HG03442 (cell line): Measurements from ENCODE around the gene SHISAL1.
"Not testable (repeated sequence)": the region's sequence is repeated elsewhere in the genome, so short reads cannot be mapped to it uniquely, and the experiment has no call there.

Experiments used
- ATAC-seq: cut with Tn5 transposase; IDR thresholded peaks from one replicate; pipeline ENCODE4 v1.9.1; 2021; ENCODE audit warnings: mild to moderate bottlenecking, moderate library complexity; ENCODE audit not compliant: unreplicated experiment

Gene SHISAL1

DNA sequence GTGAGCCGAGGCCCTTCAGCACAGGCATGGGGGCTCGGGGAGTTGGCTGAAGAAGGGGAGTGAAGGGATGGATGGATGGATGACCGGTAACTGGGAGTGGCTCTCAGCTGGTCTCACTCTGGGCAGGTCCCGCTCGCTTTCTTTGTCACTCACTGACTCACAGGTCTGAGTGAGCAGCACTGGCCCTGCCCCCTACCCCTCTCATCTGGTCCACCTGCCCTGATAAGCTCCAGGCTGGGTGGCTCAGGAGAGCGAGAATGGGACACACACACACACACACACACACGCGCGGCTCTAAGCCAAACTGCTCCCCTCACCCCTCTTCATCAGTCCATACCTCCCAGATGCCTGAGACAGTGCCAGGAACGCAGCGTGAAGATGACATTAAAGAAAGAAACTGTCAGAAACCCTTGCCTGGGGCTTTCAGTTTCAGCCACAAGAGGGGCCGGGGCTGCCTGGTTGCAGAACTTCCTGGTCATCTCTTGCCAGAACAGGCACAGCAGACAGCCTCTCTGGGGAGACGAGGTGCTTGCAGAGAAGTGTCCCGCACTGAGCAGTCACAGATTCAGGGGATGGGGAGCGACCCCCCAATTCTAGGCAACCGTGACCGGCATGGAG is 16.5 kb upstream of the SHISAL1 start:
- peak; percentile 55 for ATAC-seq

DNA sequence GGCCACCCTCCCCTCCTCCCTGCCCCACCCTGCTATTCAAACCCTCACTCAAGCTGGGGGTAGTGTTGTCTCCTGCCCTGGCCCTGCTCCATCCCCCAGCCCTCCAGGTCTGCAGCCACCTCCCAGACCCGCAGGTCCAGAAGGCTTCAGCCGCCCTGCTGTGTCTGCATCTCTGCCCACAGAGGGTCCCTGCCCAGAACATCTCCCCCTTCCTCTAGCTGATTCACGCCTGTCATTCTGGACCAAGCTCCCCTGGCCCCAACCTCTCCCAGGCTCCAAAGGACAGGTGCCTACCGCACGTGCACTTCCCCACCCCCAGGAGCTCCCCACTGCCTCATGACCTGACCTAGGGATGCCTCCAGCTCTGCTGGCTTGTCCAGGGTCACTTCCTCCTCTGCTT is 16.0 kb upstream of the SHISAL1 start:
- ATAC-seq: no peak

DNA sequence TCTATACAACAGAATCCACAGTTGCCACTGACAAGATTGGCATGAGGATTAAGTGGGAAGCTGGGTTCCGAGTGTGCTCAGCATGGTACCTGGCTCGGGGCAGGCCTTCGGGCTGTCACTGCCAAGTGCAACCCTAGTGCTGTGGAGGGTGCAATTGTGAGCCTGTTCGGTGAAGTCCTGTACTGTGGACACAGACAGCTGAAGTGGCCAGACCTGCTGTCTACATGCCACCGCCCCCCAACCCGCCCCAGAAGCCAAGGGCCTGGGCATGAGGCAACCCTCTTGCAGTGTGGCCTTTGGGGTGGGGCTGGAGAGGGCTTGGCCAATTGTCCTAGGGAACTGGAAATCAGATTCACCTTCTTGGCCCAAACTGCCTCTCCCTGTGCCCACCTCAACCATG is 15.6 kb upstream of the SHISAL1 start:
- ATAC-seq: no peak

DNA sequence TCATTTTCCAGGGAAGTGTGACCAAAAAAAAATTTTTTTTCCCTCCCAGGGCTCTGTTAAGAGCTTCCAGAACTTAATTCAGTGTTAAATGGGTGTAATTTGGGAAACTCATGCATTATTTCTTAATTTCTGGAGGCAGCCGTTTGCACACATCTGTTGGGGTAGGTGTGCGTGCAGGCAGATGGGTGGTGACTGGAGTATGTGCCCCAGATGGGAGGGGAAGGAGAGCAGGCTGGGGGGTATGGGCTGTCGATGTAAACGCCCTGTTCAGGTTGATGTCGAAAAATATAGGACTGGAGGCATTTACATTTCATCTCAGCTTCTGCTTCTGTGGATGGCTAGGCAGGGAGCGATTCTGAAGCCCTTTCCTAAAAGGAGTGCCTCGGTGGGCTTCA is 13.7 kb upstream of the SHISAL1 start:
- ATAC-seq: no peak

DNA sequence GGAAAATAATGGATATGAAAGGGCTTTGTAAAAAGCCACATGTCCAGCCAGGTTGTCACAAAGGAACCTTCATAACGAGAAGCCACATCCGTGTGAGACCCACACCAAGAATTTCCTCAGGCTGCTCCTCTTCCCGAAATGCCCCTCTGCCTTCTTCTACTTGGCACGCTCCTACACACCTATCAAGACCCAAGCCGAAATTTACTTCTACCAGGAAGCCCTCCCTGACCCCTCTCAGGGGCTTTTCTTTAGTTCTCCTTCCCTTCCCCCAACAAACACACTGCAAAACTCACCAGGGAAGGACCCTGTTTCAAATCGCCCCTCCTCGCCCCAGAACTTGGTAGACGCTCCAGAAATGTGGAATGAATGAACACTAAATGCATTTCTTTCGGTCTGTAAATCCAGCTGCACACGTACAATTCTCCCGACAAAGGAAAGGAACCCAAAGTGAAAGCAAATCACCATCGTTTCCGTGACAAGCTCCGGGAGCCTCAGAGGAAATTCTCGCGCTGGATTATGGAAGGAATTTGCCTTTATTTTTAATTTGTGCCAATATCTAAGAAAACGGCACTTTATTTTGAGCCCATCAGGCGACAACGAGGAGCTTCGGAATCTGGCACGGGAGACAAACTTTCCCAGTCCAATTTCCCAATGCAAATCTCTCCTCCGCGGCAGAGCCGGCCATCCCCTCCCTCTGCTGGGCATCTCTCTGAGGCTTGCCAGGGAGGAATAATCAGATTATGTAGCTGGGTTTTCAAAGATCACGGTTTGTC is 13.2 kb upstream of the SHISAL1 start:
- no peak for ATAC-seq

DNA sequence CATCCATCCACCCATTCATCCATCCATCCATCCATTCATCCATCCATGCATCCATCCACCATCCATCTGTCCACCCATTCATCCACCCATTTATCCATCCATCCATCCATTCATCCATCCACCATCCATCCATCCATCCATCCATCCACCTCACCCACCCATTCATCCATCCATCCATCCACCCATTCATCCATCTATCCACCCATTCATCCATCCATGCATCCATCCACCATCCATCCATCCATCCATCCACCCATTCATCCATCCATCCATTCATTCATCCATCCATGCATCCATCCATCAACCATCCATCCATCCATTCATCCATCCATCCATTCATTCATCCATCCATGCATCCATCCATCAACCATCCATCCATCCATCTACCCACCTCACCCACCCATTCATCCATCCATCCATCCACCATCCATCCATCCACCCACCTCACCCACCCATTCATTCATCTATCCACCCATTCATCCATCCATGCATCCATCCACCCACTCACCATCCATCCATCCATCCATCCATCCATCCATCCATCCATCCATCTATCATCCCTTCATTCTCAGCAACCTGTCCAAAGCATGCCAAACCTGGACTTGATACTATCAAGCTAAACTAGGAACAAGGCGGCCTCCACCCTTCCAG is 10.5 kb upstream of the SHISAL1 start:
- ATAC-seq: not testable (repeated sequence)

DNA sequence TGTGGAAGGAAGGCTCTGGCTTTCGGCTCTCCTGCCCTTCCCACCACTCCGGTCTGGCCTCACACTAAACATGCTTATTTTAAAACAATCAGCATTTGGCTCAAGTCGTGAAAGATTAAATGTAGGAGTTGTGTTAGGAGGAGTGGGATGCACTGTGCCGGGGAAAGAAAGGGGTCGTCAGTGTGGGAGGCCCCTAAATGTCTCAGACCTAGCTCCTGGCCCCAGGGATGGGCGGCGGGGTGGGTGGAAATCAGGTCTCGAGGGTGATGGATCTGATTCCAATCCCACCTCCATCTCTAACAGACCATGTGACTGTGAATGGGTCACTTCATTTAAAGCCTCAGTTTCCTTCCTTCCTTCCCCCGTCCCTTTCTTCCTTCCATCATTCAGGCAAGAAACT is 6.9 kb upstream of the SHISAL1 start:
- ATAC-seq: no peak

DNA sequence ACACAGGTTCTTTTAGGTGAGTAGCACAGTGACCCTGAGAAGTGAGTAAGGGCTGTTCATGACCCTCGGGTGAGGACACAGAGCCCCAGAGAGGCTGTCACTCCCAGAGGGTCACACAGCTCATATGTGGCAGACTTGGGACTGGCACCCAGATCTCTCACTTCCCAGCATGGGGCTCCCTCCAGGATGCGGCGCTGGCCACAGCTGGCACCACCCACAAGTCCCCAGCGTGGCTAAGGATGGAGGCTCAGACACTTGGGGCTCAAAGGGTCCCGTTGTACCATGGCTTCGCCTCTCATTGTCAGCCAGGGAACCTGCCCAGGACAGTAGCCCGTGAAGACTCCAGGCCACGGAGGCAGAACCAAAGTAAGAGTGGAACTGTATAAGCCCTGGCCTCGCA is 6.0 kb upstream of the SHISAL1 start:
- ATAC-seq: no peak

DNA sequence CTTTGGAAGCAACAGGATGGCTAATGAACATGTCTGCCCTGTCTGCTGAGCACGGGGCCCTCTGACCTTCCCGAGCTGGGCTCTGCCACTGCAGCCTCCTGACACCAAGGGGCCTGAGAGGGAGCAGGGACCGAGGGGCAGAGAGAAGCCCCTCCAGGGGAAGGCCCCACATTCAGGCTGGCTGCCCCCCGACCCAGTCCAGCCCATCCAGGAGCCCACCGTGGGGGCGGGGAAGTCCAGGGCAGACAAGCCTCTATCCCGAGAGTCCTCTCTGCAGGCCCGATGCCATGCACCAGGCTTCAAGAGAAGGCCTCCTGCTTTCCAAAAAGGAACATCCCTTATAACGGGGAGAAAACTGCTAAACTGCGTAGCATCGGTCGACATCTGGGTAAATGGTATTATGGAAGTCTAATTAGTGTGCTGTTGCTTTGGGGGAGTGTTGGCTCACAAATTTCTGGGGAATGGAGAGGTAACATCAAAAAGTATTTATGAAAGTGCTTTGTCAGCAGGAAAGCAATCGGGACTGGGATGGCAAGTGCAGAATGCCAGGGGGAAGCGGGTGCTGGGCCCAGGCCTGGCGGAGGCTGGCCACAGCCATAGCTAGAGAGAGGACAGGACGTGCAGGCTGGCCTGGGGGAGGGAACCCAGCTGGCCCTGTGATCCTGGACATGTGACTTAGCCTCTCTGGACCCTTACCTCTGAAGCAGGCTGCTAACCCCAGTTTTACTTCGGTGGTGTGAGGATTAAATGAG is 5.3 kb upstream of the SHISAL1 start:
- ATAC-seq: no peak

DNA sequence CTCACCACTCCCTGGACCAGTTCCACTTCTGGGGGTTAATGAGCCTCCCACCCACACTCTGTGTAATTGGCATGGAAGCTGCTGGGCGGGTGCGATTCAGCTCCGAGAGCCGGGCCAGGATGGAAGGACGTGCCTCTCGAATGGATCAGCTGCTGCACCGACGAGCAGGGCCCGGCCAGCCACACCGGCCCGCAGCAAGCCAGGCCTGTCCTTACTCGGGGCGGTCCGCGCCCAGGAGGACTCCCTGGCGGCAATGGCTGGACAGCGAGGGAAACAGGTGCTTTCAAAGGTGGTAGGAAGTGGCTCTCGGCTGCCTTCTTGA is 4.3 kb upstream of the SHISAL1 start:
- no peak for ATAC-seq

DNA sequence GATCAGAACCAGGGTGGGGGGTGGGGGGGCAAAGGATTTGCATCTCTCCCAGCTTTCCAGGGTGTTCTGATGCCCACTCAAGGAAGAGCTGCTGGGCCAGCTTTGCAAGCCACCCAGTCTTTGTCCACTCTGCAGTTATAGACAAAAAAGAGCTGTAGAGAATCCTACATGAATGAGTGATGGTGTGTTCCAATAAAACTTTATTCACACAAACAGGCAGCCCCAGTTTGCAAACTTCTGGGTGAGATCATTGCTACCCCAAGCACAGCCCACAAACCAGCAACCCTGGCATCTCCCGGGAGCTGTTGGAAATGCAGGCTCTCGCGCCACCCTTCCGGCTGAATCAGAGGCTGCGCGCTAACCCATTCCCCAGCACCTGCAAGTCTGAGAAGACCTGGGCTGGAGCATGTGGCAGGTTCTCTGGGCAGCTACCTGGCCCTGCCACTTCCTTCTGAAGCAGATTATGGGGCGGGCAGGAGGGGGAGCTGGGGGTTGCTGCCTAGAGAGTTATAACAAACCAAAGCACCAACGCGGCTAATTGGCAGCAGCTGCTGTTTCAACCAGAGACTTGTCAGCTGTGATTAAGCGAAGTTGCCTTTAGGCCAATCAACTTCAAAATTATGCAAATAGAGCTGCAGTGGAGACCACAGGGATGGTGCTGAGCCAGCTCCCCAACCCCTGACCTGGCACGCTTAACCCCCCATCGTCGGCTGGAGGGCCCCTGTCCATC is 3.8 kb upstream of the SHISAL1 start:
- ATAC-seq: no peak

DNA sequence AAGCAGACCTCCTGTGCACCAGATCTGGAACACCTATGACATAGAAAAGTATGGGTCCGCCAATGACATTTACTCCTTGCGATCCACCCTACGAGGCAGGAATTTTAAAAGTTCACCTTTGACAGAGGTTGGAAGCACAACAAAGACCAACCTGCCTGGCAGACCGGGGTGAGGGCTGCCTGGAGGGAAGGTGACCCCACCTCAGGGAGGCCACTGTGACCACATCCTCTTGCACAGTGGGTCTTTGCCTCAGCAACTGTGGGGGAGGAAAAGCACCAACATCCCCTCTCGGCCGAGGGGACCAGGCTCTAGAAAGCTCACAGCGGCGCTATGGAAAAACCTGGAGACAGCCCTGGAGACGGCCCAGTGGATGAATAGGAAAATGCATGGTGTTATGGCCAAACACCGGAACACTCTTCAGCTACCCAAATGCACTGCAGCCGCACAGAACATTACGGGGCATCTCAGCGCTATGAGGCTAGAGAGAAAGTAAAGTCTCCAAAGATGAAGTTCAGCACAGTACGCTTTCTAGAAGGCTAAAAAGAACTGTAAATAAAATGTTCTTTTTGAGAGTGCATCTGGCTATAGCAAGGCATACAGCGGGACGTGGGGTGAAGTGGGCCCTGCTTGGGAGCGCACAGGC is 1.8 kb upstream of the SHISAL1 start:
- no peak for ATAC-seq

DNA sequence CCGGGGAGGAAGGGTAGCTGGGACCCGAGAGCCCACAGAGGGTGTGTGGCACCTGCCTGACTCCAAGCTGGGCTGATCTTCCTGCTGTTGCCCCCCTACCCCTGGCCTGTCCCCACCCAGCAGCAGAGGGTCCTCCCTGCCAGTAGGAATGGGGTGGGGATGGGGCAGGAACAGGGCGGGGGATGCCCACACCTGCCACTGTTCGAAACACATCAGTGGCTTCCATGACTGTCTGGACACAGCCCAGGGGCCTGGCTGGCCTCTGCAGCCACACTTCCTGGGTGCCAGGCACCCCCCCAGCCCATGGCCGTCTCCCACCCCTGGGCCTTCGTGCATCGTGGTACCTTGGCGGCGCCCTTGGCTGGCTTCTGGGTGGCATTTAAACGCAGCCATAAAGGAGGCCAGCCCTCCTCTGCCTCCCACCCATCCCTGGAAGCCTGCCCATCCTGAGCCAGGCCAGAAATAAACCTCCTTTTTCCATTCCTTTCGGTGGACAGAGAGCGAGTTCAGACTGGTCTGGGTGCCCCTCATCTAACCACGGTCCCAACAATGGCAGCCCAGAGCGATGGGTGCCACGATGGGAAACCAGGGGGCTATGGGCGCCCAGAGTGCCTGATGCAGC is 745 bp upstream of the SHISAL1 start:
- ATAC-seq: no peak

DNA sequence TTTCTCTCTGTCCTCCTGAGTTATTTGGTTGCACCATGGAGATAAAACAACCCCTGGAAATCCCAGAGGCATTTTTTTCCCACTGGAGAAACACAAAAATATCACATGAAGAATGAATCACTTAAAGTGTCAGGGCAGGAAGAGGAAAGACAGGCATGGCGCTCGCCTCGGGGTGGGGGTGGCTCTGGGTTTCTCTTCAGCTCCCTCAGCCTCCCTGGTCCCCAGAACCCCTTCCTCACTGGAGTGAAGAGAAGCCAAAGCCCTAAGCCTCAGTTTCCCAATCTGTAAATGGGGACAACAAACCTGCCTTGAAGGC is 938 bp downstream of the SHISAL1 start:
- no peak for ATAC-seq

DNA sequence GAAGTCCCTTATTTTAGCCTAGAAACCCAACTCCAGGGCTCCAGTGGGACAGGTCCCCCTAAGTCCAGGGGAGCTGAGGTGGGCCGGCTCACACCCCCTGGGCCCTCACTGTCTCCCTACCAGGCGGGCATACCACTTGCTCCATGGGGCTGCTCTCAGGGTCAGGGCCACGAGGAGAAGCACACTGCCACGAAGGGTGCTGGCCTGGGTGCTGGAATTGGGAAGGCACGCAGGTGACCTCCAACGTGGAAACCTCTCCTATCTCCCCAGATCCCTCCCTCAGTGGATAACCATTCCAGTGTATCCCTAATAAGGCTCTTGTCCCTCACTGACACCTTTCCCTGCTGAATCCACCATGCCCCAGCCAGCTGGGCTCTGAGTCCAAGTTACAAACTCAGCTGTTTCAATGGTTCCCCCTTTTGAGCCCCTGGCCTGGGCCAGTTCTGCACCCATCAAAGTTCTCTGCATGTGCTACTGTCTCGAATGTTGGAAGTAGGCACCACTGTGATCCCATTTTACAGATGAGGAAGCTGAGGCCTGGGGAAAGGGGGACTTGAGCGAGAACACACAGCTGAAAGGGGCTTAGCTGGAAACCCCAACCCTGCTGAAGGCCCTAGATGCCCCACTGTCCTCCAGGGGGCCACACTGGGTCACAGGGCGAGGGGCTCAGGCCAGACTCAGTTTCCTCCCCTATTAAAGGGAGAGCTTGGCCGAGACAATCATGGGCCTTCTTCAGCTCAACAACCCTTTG is 1.5 kb downstream of the SHISAL1 start:
- no peak for ATAC-seq

DNA sequence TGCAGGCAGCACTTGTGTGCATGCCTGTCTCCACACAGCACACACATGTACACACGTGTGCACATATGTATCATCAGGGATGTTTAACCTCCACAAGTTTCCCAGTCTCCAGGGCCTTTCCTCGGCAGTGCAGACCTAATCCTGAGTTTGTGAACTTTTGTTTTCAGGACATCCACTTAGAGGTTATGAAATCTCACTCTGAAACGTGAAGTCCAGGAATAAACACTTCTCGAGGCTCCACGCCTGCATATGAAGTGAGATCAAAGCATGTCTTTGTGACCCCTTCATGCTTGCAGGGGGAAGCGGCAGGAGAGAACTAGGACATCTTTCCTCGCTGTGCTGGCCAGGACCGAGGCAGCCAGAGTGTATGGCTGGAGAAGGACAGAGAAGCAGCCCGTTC is 3.1 kb downstream of the SHISAL1 start:
- no peak for ATAC-seq

DNA sequence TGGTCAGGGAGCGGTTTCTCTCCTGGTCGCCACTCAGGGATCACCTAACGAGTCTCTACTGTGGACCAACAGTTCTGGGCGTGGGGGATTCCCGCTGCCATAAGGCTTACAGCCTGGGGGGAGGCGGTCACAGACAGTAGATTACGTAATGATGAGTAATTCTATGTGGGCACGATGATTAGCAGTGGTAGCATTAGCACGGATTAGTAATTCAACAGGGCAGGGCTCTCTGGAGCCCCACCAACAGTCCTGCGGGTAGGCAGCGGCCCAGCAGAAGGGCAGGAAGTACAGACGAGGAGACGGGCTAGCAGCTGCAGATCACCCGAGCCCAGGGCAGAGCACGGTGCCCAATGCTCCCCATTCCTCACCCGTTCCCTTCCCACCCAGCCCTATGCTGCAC is 3.6 kb downstream of the SHISAL1 start:
- ATAC-seq: no peak

DNA sequence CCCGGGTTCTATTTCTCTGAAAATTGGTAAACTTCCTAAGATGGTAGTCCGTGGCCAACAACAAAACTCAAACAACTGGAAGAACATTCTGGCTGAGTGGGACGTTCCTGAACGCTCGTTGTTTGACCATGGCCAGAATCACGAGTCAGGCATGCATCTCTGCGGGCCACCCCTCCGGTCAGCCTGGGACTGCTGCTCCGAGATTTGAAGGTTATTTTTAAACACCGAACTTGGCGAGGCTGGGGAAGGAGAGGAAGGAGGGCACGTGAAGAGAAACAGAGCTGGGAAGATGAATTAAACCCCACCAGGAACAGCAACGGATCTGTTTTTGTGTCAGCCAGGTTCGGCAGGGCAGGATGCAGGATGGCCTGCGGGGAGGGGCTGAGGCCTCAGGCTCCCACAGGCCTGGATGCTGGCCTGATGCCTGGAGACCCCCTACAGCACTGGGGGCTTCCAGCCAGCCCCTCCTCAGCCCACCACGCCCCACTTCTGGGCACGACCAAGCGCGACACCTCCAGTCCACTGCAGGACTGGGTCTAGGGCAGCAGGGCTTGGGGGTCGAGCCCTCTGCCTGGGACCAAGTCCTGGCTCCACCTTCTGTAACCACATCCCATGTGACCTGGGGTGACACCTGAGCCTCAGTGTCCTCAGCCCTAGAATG is 5.1 kb downstream of the SHISAL1 start:
- ATAC-seq: no peak

DNA sequence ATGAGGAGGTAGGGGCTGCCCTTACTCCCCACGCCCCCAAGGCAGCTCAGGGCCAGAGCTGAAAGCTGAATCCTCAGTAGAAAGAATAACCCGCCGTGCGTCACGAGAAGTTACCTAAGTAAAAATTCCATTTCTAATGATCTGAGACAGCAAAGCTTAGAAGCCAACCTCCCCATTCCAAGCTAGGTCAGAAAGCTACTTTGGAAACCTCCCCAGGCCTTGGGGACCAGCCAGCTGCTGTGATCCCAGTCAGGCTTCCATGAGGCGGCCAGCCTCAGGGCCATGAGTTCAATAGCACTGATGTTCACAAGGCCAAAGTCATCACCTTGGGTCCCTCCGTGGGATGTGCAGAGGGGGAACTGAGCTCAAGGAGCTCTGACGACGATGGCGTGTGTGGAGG is 6.9 kb downstream of the SHISAL1 start:
- ATAC-seq: no peak
